Measurements from ENCODE around the gene PRUNE1.

PRUNE1 gene, protein sequence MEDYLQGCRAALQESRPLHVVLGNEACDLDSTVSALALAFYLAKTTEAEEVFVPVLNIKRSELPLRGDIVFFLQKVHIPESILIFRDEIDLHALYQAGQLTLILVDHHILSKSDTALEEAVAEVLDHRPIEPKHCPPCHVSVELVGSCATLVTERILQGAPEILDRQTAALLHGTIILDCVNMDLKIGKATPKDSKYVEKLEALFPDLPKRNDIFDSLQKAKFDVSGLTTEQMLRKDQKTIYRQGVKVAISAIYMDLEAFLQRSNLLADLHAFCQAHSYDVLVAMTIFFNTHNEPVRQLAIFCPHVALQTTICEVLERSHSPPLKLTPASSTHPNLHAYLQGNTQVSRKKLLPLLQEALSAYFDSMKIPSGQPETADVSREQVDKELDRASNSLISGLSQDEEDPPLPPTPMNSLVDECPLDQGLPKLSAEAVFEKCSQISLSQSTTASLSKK

DNA sequence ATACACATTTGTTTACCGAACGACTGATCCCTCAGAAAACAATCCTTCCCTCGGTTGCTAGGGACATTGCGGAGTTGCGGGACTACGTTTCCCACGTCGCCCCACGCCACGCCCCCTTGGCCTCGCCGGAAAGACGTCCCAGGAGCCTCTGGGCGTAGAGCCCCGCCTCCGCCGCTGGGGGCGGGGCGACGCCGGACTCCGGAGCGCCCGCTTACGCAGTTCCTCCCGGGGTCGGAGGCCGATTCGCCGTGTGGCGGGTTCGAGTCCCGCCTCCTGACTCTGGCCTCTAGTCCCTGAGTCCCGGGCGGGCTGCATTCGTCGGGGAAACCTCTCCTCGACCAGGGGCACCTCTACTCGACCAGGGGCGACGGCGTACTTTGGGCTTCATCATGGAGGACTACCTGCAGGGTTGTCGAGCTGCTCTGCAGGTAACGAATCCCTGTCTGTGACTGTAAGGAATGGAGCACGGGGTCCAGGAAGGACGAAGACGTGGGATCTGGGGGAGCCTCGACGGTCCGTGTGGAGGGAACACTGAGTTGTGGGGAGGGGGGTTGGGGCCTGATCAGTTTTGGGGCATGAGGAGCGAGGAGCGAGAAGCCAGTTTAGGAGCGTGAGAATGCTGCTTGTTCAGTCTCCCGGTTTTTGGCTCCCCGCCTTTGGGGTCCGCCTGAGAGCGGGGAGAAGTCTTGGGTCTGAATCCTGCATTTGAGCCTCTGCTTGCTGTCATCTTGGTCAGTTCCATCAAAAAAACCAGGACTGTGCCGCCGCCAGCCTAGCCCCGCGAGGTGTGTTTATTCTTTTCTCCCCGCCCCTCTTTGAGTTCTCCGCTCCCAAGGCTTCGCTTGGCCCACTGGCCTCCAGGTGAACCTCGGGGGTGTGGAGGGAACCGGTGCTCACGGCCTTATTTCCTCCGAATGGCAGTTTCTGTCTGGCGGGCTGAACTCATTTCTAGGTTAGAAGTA, at the start of gene PRUNE1:
Gene PRUNE1 (plus strand): TSS at position 206 of the 962 bp plus-strand sequence. CDS start 184 bp downstream, at position 390.
- DNase-seq = peak; percentile 83 to 94 (median 88)

DNA sequence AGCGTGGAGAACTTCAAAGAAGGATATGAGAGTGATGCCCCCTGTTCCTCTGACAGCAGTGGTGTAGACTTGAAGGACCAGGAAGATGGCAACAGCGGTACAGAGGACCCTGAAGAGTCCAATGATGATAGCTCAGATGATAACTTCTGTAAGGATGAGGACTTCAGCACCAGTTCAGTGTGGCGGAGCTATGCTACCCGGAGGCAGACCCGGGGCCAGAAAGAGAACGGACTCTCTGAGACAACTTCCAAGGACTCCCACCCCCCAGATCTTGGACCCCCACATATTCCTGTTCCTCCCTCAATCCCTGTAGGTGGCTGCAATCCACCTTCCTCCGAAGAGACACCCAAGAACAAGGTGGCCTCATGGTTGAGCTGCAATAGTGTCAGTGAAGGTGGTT, 47.6 kb upstream of the PRUNE1 start:
- DNase-seq = no peak

DNA sequence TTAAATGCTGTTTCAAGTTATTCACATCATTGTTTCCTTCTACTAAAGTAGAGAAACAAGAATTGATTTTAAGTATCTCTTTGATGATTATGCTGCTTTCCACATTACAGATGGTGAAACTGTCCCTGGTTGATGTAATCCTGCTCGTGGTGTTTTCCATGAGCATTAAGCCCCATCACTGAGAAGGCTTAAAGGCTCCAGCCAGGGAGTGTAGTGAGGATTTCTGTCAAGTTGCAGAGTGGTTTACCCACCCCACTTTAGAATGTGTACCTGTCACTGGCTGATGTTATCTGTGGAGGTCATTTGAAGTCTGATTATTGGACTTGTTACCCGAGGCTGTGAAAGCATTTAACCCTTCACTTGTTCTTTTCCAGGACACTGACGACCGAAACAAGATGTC, 46.5 kb upstream of the PRUNE1 start:
- DNase-seq = no peak

DNA sequence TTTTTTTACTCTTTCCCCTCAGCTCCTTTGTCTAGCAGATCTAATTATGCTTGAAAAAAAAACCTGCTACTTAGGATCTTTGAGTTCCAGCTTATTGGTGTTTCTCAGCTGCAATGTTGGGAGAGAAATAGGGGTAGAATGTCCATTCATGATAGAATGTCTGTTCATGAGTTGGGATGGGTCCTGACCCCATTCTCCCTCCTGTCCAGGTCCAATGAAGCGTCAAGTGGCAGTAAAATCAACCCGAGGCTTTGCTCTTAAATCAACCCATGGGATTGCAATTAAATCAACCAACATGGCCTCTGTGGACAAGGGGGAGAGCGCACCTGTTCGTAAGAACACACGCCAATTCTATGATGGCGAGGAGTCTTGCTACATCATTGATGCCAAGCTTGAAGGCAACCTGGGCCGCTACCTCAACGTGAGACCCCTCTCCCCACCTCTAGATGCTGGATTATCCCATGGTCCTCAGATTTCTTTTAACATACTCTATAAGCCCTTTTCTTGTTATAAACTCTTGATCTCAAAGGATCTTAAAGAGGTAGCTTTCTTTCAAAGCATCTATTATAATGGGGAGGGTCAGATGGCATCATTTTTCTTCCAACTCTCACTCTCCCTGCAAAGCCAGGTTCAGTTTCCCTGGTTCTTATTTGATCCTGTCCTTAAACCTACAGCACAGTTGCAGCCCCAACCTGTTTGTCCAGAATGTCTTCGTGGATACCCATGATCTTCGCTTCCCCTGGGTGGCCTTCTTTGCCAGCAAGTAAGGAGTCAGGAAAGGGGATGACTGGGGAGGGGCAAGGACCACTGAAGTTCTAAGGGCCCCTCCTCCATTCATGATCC, 44.7 kb upstream of the PRUNE1 start:
- DNase-seq = no peak

DNA sequence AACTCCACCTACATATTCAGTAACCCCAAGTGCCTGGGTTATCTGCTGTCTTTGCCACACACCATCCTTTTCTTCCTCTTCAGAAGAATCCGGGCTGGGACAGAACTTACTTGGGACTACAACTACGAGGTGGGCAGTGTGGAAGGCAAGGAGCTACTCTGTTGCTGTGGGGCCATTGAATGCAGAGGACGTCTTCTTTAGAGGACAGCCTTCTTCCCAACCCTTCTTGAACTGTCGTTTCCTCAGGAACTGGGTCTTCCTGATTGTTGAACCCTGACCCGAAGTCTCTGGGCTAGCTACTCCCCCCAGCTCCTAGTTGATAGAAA, 44.1 kb upstream of the PRUNE1 start:
- no peak for DNase-seq

DNA sequence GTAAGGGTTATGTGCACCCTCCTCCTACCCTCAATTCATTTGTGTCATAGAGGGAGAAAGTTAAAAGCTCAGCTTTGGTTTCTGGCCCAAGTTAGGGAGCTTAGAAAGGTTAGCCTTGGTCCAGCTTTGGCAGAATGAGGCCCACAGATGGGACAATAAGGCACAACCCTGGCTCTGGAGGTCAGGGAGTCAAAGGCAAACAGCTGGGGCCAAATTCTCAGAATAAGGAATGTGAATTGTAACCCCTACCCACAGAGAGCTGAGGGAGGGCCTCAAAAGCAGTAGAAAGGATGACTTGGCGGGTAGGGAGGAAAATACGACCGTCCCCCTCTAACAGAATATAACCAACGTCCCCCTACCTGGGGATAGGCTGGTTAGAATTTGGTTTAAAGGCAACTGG, 42.6 kb upstream of the PRUNE1 start:
- no peak for DNase-seq

DNA sequence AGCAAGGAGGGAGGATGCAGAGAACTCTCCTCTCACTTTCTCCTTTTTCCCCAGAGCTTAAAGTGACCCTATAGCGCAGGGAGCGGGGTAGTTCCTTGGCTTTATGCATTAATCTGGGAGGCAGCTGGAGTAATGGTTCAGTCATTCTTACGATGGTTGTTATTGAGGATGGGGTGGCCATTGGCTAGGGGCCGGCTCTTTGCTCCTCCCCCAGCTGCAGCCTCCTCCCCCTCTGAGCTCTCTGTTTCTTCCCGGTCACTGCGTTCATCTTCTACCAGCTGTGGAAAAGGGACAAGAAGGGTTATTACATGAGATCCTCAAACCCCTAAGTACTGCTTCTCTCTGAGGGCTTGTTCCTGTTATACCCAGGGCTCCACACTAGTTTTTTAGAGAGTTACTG, 42.2 kb upstream of the PRUNE1 start:
- no peak for DNase-seq

DNA sequence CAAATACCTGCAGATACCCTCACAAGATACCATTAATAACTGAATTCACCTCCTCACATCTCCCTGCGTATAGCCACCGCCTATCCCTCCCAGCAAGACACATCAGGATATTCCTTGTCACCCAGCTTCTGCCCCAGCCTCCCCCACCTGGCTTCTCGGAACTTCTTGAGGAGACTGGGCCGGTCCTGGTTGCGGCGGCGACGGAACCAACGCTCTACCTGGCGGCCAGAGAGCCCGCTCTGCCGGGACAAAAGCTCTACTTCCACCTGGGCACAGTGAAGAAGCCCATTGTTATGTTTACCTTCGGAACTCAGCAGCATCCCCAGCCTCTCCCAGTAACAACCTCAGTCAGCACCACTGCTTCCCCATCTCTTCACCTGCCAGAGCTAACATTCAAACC, 40.3 kb upstream of the PRUNE1 start:
- no peak for DNase-seq

DNA sequence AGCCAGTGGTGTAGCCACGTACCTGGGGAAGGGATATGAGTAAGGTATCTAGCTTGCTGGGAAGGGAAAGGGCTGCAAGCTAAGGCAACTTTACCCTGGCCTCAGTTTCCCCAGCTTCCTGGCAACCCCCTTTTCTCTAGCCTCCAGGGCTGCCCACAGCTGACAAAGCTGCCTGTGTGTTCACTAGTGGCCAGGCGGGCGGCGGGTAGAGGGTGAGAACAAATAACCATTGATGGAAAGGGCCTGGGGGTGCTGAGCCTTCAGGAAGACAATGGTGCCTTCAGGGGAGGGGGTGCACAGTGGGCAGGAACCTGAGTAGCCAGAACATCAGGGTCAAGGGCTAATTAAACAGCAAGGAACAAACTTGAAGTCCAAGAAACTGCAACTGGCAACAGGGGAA, 39.8 kb upstream of the PRUNE1 start:
- DNase-seq = no peak

DNA sequence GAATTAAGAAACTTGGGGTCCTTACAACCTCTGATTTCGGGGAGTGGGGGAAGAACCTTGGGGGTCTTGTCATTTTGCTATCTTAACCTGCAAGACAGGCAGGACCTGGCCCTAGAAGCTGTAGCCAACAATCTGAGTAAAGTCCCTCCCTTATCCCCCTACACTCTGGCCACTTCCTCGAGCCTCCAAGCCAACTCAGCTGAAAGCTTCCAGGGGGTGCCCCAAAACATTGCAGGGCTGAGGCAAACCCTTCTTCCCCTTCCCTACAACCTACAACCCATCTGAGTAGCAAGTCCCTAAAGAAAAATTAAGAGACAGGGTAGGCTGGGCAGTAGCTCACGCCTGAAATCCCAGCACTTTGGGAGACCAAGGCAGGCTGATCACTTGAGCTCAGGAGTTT, 38.6 kb upstream of the PRUNE1 start:
- DNase-seq = no peak

DNA sequence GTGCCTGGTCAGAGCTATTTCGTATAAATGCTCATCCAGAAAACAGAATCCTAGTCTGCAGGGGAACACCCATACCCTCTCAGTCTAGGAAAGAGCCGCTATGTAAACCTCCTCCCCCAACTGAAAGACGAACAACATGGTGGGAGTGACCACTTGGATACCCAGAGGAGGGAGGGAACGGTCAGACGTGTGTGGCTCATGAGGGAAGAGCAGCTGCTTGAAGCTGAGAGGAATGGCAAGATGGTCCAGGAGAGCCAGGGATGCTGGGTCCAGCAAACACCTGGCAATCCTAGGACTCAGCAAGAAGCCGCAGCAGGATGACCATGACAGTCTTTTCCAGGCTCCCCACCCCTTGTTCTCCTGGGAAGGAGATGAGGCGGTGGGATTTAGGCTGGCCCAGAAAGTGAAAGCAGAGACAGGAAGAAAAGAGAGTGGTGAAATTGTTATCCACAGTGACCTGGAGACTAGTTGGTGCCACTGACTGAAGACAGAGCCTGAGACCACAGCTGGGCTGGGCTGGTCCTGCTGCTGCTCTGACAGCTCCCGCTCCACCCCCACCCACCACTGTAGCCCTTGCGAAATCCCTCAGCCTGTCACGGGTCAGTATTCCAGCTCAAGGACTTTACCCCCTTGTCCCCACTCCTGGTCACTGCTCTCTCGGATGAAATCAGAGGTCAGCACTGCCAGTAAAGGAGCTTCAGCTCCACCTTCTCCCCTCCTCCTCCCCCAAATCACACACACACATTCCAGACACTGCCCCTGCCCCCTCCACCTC, 37.3 kb upstream of the PRUNE1 start:
- DNase-seq = no peak

DNA sequence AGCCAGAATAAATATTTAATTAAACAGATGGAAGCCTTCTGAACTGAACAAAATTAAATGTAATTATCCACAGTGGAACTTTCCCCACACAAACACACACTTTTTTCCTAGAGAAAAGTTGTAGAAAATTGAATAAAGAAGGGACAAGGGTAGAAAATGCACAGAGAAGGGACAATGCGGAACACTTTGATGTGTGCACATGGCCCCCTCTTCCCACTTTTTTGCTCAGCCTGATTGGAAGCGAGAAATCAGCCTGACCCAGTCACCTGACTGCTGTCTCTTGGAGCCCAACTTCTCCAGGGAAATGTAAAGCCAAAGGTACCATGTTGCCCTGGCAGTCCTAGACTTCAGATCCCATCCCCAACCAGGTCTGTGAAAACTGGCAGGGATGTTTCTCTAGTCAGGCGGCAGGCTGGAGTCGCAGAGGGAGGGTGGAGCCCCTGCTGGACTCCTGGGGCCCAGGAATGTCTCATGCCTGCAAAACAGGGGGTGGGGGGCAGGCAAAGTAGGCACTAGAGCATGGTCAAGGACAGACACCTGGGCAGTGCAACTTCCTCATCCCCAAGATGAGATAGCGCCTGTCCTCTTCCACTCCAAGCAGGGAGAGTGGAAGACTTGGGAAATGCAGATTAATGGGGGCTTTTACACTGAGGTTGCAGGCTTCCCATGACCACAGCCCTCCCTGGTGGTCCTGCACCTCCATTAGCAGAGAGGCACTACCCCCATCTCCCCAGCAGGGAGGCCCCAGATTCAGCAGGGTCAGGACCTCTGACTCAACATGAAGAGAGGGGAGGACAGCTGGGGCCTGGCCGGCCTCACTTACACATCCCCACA, 36.4 kb upstream of the PRUNE1 start:
- DNase-seq = no peak

DNA sequence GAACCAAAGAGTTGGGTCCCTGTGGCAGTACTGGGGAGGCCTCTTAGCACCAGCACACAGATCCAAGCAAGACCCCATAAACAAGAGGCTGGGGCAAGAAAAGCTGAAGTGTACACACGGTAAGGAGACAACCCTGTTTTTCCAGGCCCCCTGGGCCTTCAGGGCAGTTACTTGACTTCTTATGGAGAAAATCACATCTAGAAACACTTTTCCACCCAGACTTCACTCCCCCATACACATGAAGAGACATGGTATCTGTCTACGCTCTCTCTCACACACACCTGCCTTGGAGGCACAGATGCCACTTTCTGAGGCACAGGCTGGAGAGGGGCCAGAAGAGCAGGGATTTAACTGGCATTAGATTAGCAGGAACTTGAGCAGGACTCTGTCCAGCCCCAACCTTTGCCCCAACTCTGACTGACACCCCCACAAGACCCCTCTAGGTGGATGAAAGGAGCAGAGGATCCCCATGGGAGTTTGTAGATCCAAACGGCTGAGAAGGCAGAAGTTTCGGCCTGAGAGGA, 35.8 kb upstream of the PRUNE1 start:
- DNase-seq = no peak

DNA sequence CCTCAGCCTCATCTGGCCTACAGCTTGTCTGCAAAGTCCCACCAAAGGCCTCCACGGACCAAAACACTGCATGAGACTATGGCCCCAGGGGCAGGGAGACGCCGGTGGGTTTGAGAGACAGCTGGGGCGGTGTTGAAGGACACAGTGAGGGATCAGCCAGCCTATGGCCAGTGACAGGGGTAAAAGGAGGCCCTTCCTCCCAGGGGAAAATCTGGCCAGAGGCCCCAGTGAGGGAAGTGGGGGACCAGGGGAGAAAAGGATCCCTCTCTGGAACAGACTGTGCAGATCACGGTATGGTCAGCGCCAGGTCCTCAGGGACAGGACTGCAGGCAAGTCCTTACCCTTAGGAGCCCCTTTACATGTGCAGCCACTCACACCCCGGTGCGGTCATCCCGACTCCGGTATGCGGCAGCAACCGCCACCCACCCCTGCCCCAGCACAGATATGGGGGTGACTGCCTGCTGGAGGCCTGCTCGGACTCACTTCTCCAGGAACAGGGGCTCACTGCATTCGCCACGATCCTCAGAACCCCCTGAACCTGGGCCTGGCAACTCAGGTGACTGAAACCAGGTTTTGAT, 34.9 kb upstream of the PRUNE1 start:
- no peak for DNase-seq

DNA sequence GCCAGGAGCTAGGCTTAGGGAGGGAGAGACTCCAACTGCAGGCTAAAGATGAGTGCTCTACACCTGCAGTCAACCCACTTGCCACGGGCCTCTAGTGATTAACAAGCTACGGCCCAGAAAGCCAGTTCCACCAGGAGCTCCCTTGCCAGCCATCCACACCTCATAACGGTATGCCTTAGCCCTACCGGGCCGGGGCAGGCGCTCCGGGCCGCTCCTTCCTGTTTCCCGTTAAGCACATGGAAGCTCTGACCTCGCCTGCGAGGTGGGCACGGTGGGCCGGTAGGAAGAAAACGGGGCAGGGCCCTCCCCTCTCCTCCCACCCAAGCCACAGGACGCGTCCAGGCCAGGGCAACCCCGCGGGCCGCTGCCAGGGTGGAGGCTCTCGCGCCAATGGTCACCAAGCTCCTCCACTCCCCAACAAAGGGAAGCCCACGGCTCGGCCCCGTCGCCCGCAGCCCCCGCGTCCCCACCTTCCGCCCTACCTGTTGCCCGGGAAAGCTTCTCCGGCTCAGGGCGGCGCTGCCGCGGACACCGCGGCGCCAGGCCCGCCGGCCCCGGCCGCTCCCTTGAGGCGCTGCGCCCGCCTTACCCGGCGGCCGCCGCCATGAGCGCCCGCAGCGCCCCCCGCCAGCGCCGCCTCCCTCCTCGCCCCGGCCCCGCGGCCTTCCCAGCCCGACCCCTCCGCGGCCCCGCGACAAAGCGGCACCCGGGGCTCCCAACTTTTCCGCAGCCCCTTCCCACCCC, 34.2 kb upstream of the PRUNE1 start:
- DNase-seq = peak in 3 of 4 experiments; percentile 12 to 43 (median 14)

DNA sequence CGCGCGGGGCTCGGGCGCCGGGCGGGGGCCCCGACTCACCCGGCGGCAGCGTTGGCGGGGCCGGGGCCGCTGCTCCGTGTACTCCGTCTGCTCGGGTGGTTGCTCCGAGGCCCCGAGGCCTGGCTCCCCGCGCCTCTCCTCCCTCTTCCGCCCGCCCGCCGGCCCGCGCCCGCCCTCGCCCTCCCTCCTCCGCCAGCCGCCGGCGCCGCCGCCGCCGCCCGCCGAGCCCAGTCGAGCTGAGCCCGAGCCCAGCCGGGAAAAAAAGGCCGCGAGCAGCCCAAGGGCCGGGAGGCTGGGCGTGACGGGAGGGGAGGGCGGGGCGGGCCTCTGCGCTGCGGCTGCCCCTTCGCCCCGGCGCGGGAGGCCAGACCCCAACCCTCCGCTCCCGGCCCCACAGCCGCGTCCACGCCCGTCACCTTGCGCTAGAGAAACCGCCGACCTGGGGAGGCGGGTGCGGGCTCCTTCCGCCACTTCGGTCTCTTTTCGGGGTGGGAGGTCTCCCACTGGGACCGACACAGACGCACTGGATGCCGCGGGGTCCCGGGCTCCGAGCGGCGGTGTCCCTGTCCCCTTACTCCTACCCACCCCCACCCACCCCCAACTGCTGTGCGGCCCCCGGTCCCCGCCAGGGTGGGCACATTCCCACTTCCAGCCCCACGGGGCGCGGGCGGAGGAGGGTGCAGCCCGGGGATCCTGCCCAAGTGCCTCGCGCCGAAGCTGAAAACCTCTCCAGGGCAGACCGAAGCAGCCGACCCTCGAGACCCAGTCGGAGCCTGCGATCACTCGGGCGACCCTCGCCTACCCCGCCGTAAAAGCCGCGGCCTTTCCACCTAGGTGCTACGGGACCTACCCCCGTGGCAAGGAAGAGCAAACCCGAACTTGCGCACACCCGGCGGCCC, 33.4 kb upstream of the PRUNE1 start, which contains the start of gene CERS2:
Gene CERS2 (minus strand): TSS at position 256 of the 899 bp plus-strand sequence. CDS start 5,745 bp downstream, outside the sequence.
- DNase-seq = peak; percentile 27 to 79 (median 47)

DNA sequence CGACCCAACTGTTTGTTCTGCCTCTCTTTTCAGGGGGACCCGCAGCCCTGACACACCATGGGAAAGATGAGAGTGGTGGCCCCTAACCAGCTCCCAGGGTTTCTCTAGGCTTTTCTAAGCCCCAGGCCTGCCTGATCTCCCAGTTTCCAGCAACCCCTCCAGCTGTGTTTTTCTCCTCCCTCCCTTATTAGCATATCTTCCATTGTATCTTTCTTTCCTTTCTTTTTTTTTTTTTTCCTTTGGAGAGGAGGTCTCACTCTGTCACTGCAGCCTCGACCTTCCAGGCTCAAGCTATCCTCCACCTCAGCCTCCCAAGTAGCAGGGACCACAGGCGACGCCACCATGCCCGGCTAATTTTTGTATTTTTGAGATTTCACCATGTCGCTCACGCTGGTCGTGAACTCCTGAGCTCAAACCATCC, 31.8 kb upstream of the PRUNE1 start:
- no peak for DNase-seq

All from activated naive CD4-positive, alpha-beta T cell (primary cell).